ENCODE results near the gene CCDC82.

CCDC82 gene

GRCh38 chr11:96335388-96335787 lies 54.3 kb downstream of the CCDC82 start:
- H3K9me3 ChIP-seq (ENCODE audit: control insufficient read depth, insufficient read depth, low read length): no peaks in the 10 kb centered on the region
- H3K36me3 ChIP-seq (ENCODE audit: control insufficient read depth, insufficient read depth, low read length): no peaks in the 10 kb centered on the region
- H3K27me3 ChIP-seq (ENCODE audit: control insufficient read depth, insufficient read depth, low read length): no peaks in the 10 kb centered on the region
- H3K4me1 ChIP-seq (ENCODE audit: control insufficient read depth, insufficient read depth, low read length): peaks cover 65% of the 10 kb centered on the region
- no peak overlapping the region for H3K9ac ChIP-seq (ENCODE audit: low read depth, low read length)
- H3K4me3 ChIP-seq (ENCODE audit: low read depth, low read length): no peak overlapping the region

- H3K9ac ChIP-seq (ENCODE audit: low read depth, low read length): no peak overlapping the region
- peaks cover 60% of the 10 kb centered on the region for H3K4me1 ChIP-seq (ENCODE audit: control insufficient read depth, insufficient read depth, low read length)
- no peaks in the 10 kb centered on the region for H3K9me3 ChIP-seq (ENCODE audit: control insufficient read depth, insufficient read depth, low read length)
- H3K4me3 ChIP-seq (ENCODE audit: low read depth, low read length): no peak overlapping the region
- no peaks in the 10 kb centered on the region for H3K36me3 ChIP-seq (ENCODE audit: control insufficient read depth, insufficient read depth, low read length)
- no peaks in the 10 kb centered on the region for H3K27me3 ChIP-seq (ENCODE audit: control insufficient read depth, insufficient read depth, low read length)
Measured at GRCh38 chr11:96334219-96334618, 55.5 kb downstream of the CCDC82 start.

GRCh38 chr11:96333191-96333719 lies 56.5 kb downstream of the CCDC82 start:
- Histone ChIP-seq H3K36me3 (ENCODE audit: control insufficient read depth, insufficient read depth, low read length) (no peaks in the 10 kb centered on the region), H3K9ac (ENCODE audit: low read depth, low read length) (no peak overlapping the region), H3K4me3 (ENCODE audit: low read depth, low read length) (no peak overlapping the region), H3K4me1 (ENCODE audit: control insufficient read depth, insufficient read depth, low read length) (peaks cover 62% of the 10 kb centered on the region), H3K27me3 (ENCODE audit: control insufficient read depth, insufficient read depth, low read length) (no peaks in the 10 kb centered on the region), H3K9me3 (ENCODE audit: control insufficient read depth, insufficient read depth, low read length) (no peaks in the 10 kb centered on the region)

- H3K4me3 ChIP-seq (ENCODE audit: low read depth, low read length): no peak overlapping the region
- H3K9ac ChIP-seq (ENCODE audit: low read depth, low read length): no peak overlapping the region
- no peaks in the 10 kb centered on the region for H3K36me3 ChIP-seq (ENCODE audit: control insufficient read depth, insufficient read depth, low read length)
- no peaks in the 10 kb centered on the region for H3K9me3 ChIP-seq (ENCODE audit: control insufficient read depth, insufficient read depth, low read length)
- H3K4me1 ChIP-seq (ENCODE audit: control insufficient read depth, insufficient read depth, low read length): peaks cover 55% of the 10 kb centered on the region
- H3K27me3 ChIP-seq (ENCODE audit: control insufficient read depth, insufficient read depth, low read length): no peaks in the 10 kb centered on the region
Measured at GRCh38 chr11:96332126-96332771, 57.5 kb downstream of the CCDC82 start.

- Histone ChIP-seq H3K9ac (ENCODE audit: low read depth, low read length) (no peak overlapping the region), H3K27me3 (ENCODE audit: control insufficient read depth, insufficient read depth, low read length) (no peaks in the 10 kb centered on the region), H3K4me3 (ENCODE audit: low read depth, low read length) (no peak overlapping the region), H3K4me1 (ENCODE audit: control insufficient read depth, insufficient read depth, low read length) (peaks cover 50% of the 10 kb centered on the region), H3K36me3 (ENCODE audit: control insufficient read depth, insufficient read depth, low read length) (no peaks in the 10 kb centered on the region), H3K9me3 (ENCODE audit: control insufficient read depth, insufficient read depth, low read length) (no peaks in the 10 kb centered on the region)
Measured at GRCh38 chr11:96331699-96332116, 58.0 kb downstream of the CCDC82 start.

- Histone ChIP-seq H3K4me3 (ENCODE audit: low read depth, low read length) (no peak overlapping the region), H3K9me3 (ENCODE audit: control insufficient read depth, insufficient read depth, low read length) (no peaks in the 10 kb centered on the region), H3K27me3 (ENCODE audit: control insufficient read depth, insufficient read depth, low read length) (no peaks in the 10 kb centered on the region), H3K9ac (ENCODE audit: low read depth, low read length) (no peak overlapping the region), H3K4me1 (ENCODE audit: control insufficient read depth, insufficient read depth, low read length) (peaks cover 47% of the 10 kb centered on the region), H3K36me3 (ENCODE audit: control insufficient read depth, insufficient read depth, low read length) (no peaks in the 10 kb centered on the region)
Measured at GRCh38 chr11:96330511-96330859, 59.2 kb downstream of the CCDC82 start.

- H3K4me1 ChIP-seq (ENCODE audit: control insufficient read depth, insufficient read depth, low read length): peaks cover 50% of the 10 kb centered on the region
- no peak overlapping the region for H3K4me3 ChIP-seq (ENCODE audit: low read depth, low read length)
- H3K9ac ChIP-seq (ENCODE audit: low read depth, low read length): no peak overlapping the region
- H3K27me3 ChIP-seq (ENCODE audit: control insufficient read depth, insufficient read depth, low read length): no peaks in the 10 kb centered on the region
- H3K9me3 ChIP-seq (ENCODE audit: control insufficient read depth, insufficient read depth, low read length): no peaks in the 10 kb centered on the region
- no peaks in the 10 kb centered on the region for H3K36me3 ChIP-seq (ENCODE audit: control insufficient read depth, insufficient read depth, low read length)
Measured at GRCh38 chr11:96329855-96330510, 59.7 kb downstream of the CCDC82 start.

GRCh38 chr11:96329419-96329818 lies 60.3 kb downstream of the CCDC82 start:
- Histone ChIP-seq H3K4me1 (ENCODE audit: control insufficient read depth, insufficient read depth, low read length) (peaks cover 47% of the 10 kb centered on the region), H3K36me3 (ENCODE audit: control insufficient read depth, insufficient read depth, low read length) (no peaks in the 10 kb centered on the region), H3K9ac (ENCODE audit: low read depth, low read length) (no peak overlapping the region), H3K9me3 (ENCODE audit: control insufficient read depth, insufficient read depth, low read length) (no peaks in the 10 kb centered on the region), H3K27me3 (ENCODE audit: control insufficient read depth, insufficient read depth, low read length) (no peaks in the 10 kb centered on the region), H3K4me3 (ENCODE audit: low read depth, low read length) (no peak overlapping the region)

GRCh38 chr11:96328395-96329010 lies 61.2 kb downstream of the CCDC82 start:
- Histone ChIP-seq H3K36me3 (ENCODE audit: control insufficient read depth, insufficient read depth, low read length) (no peaks in the 10 kb centered on the region), H3K9ac (ENCODE audit: low read depth, low read length) (no peak overlapping the region), H3K4me1 (ENCODE audit: control insufficient read depth, insufficient read depth, low read length) (peaks cover 39% of the 10 kb centered on the region), H3K9me3 (ENCODE audit: control insufficient read depth, insufficient read depth, low read length) (no peaks in the 10 kb centered on the region), H3K27me3 (ENCODE audit: control insufficient read depth, insufficient read depth, low read length) (no peaks in the 10 kb centered on the region), H3K4me3 (ENCODE audit: low read depth, low read length) (no peak overlapping the region)

- Histone ChIP-seq H3K27me3 (ENCODE audit: control insufficient read depth, insufficient read depth, low read length) (no peaks in the 10 kb centered on the region), H3K4me3 (ENCODE audit: low read depth, low read length) (no peak overlapping the region), H3K9me3 (ENCODE audit: control insufficient read depth, insufficient read depth, low read length) (no peaks in the 10 kb centered on the region), H3K36me3 (ENCODE audit: control insufficient read depth, insufficient read depth, low read length) (no peaks in the 10 kb centered on the region), H3K9ac (ENCODE audit: low read depth, low read length) (no peak overlapping the region), H3K4me1 (ENCODE audit: control insufficient read depth, insufficient read depth, low read length) (peaks cover 24% of the 10 kb centered on the region)
Measured at GRCh38 chr11:96326959-96327358, 62.8 kb downstream of the CCDC82 start.

- no peaks in the 10 kb centered on the region for H3K27me3 ChIP-seq (ENCODE audit: control insufficient read depth, insufficient read depth, low read length)
- H3K9me3 ChIP-seq (ENCODE audit: control insufficient read depth, insufficient read depth, low read length): no peaks in the 10 kb centered on the region
- H3K36me3 ChIP-seq (ENCODE audit: control insufficient read depth, insufficient read depth, low read length): no peaks in the 10 kb centered on the region
- H3K4me3 ChIP-seq (ENCODE audit: low read depth, low read length): no peak overlapping the region
- no peak overlapping the region for H3K9ac ChIP-seq (ENCODE audit: low read depth, low read length)
- peaks cover 22% of the 10 kb centered on the region for H3K4me1 ChIP-seq (ENCODE audit: control insufficient read depth, insufficient read depth, low read length)
Measured at GRCh38 chr11:96324912-96325311, 64.8 kb downstream of the CCDC82 start.

GRCh38 chr11:96323642-96323985 lies 66.1 kb downstream of the CCDC82 start:
- Histone ChIP-seq H3K9me3 (ENCODE audit: control insufficient read depth, insufficient read depth, low read length) (no peaks in the 10 kb centered on the region), H3K4me1 (ENCODE audit: control insufficient read depth, insufficient read depth, low read length) (peaks cover 15% of the 10 kb centered on the region), H3K9ac (ENCODE audit: low read depth, low read length) (no peak overlapping the region), H3K27me3 (ENCODE audit: control insufficient read depth, insufficient read depth, low read length) (no peaks in the 10 kb centered on the region), H3K36me3 (ENCODE audit: control insufficient read depth, insufficient read depth, low read length) (no peaks in the 10 kb centered on the region), H3K4me3 (ENCODE audit: low read depth, low read length) (no peak overlapping the region)
